Urinary bladder (tissue), 4 donors: Measurements from ENCODE around the gene TRPV6. TPM values are rescaled to one million over a fixed set of nuclear protein-coding genes. Genes with fewer than 3 reads are reported as not detected.

Source experiments
- DNase-seq: peaks from one replicate; pipeline ENCODE4 v3.0.0-alpha.2; 2015; ENCODE audit errors: extremely low spot score
- H3K27ac ChIP-seq: one replicate; pipeline ENCODE4 v1.5.1; 2013; ENCODE audit warnings: low read depth, mild to moderate bottlenecking, moderate library complexity
- H3K36me3 ChIP-seq: one replicate; pipeline ENCODE4 v1.6.1; 2013; ENCODE audit warnings: mild to moderate bottlenecking, moderate library complexity; ENCODE audit not compliant: insufficient read depth
- H3K4me1 ChIP-seq: one replicate; pipeline ENCODE4 v1.6.1; 2013; ENCODE audit warnings: mild to moderate bottlenecking, moderate library complexity; ENCODE audit not compliant: insufficient read depth
- H3K4me3 ChIP-seq: one replicate; pipeline ENCODE4 v1.5.1; 2013; ENCODE audit warnings: low read depth, low read length
- WGBS: extraction: QIAGEN DNeasy Blood & Tissue Kit; methylation state at CpG from one replicate; pipeline ENCODE4 v1.1.7; 2013; 5-methylcytosine and 5-hydroxymethylcytosine counted together
- polyA plus RNA-seq: library from polyadenylated mRNA; stranded (reverse); fragments of 200-250 nt; gene quantifications from one replicate; pipeline ENCODE4 v1.2.3, GENCODE V29; 2013
- total RNA-seq: library from RNA; depleted of rRNA; stranded (reverse); fragments of >200 nt; gene quantifications from one replicate; pipeline ENCODE4 v1.2.3, GENCODE V29; 2014
- donor health status: healthy with polysubstance abuse.
- donor health status: healthy.

Gene TRPV6
- total and polyA plus RNA-seq, 2 donors = 0.32 to 0.74 TPM

GRCh38 chr7:142916508-142916907 lies 31.0 kb upstream of the TRPV6 start:
- H3K4me3 ChIP-seq = no peak overlapping the region
- DNase-seq = no peak
- WGBS = 43% methylated on average over 2 of the region's 2 CpGs

GRCh38 chr7:142915315-142915714 lies 29.8 kb upstream of the TRPV6 start:
- no peak for DNase-seq

More at GRCh38 chr7:142916508-142916907, 31.0 kb upstream of the TRPV6 start:
- peaks cover 1% of the 10 kb centered on the region for H3K4me1 ChIP-seq
- H3K27ac ChIP-seq = no peak overlapping the region
- no peaks in the 10 kb centered on the region for H3K36me3 ChIP-seq

GRCh38 chr7:142914121-142914520 lies 28.6 kb upstream of the TRPV6 start:
- WGBS = 31% methylated on average over 1 of the region's 1 CpG
- Histone ChIP-seq H3K36me3 (no peaks in the 10 kb centered on the region), H3K27ac (no peak overlapping the region), H3K4me1 (peaks cover 1% of the 10 kb centered on the region), H3K4me3 (no peak overlapping the region)
- DNase-seq = no peak

More at GRCh38 chr7:142915315-142915714, 29.8 kb upstream of the TRPV6 start:
- 91% methylated on average over 8 of the region's 8 CpGs for WGBS
- H3K4me1 ChIP-seq = peaks cover 1% of the 10 kb centered on the region
- no peak overlapping the region for H3K27ac ChIP-seq
- no peaks in the 10 kb centered on the region for H3K36me3 ChIP-seq
- no peak overlapping the region for H3K4me3 ChIP-seq

GRCh38 chr7:142913566-142913965 lies 28.0 kb upstream of the TRPV6 start:
- WGBS = 78% methylated on average over 2 of the region's 2 CpGs
- no peak overlapping the region for H3K27ac ChIP-seq
- no peaks in the 10 kb centered on the region for H3K36me3 ChIP-seq
- no peak overlapping the region for H3K4me3 ChIP-seq
- DNase-seq = no peak
- H3K4me1 ChIP-seq = peaks cover 1% of the 10 kb centered on the region

- no peak overlapping the region for H3K4me3 ChIP-seq
- DNase-seq = no peak
- 53% methylated on average over 3 of the region's 3 CpGs for WGBS
- H3K36me3 ChIP-seq = no peaks in the 10 kb centered on the region
- H3K27ac ChIP-seq = no peak overlapping the region
- H3K4me1 ChIP-seq = peaks cover 1% of the 10 kb centered on the region
Measured at GRCh38 chr7:142913051-142913450, 27.5 kb upstream of the TRPV6 start.

- WGBS = 66% methylated on average over 2 of the region's 2 CpGs
Measured at GRCh38 chr7:142910481-142910880, 24.9 kb upstream of the TRPV6 start.

GRCh38 chr7:142910031-142910433 lies 24.5 kb upstream of the TRPV6 start:
- WGBS = 62% methylated on average over 2 of the region's 2 CpGs
- Histone ChIP-seq H3K27ac (no peak overlapping the region), H3K4me1 (peaks cover 1% of the 10 kb centered on the region), H3K4me3 (no peak overlapping the region), H3K36me3 (no peaks in the 10 kb centered on the region)
- no peak for DNase-seq

More at GRCh38 chr7:142910481-142910880, 24.9 kb upstream of the TRPV6 start:
- H3K36me3 ChIP-seq = no peaks in the 10 kb centered on the region
- H3K27ac ChIP-seq = no peak overlapping the region
- no peak for DNase-seq
- H3K4me1 ChIP-seq = peaks cover 1% of the 10 kb centered on the region
- no peak overlapping the region for H3K4me3 ChIP-seq

GRCh38 chr7:142908921-142909890 lies 23.7 kb upstream of the TRPV6 start:
- H3K4me3 ChIP-seq = no peak overlapping the region
- H3K4me1 ChIP-seq = peaks cover 1% of the 10 kb centered on the region
- H3K27ac ChIP-seq = no peak overlapping the region
- 73% methylated on average over 21 of the region's 21 CpGs for WGBS
- no peak for DNase-seq
- no peaks in the 10 kb centered on the region for H3K36me3 ChIP-seq

GRCh38 chr7:142908290-142908689 lies 22.7 kb upstream of the TRPV6 start:
- Histone ChIP-seq H3K4me3 (no peak overlapping the region), H3K4me1 (no peaks in the 10 kb centered on the region), H3K36me3 (no peaks in the 10 kb centered on the region), H3K27ac (no peak overlapping the region)
- no peak for DNase-seq
- WGBS = 86% methylated on average over 11 of the region's 11 CpGs

- no peak overlapping the region for H3K27ac ChIP-seq
- no peaks in the 10 kb centered on the region for H3K36me3 ChIP-seq
- DNase-seq = no peak
- no peak overlapping the region for H3K4me3 ChIP-seq
- 74% methylated on average over 2 of the region's 2 CpGs for WGBS
- no peaks in the 10 kb centered on the region for H3K4me1 ChIP-seq
Measured at GRCh38 chr7:142906643-142907042, 21.1 kb upstream of the TRPV6 start.

GRCh38 chr7:142905759-142906158 lies 20.2 kb upstream of the TRPV6 start:
- Histone ChIP-seq H3K36me3 (no peaks in the 10 kb centered on the region), H3K4me1 (no peaks in the 10 kb centered on the region), H3K27ac (no peak overlapping the region), H3K4me3 (no peak overlapping the region)
- no peak for DNase-seq
- 79% methylated on average over 2 of the region's 2 CpGs for WGBS

- Histone ChIP-seq H3K36me3 (no peaks in the 10 kb centered on the region), H3K27ac (no peak overlapping the region), H3K4me1 (no peaks in the 10 kb centered on the region), H3K4me3 (no peak overlapping the region)
- DNase-seq = no peak
Measured at GRCh38 chr7:142904128-142904527, 18.6 kb upstream of the TRPV6 start.

GRCh38 chr7:142901426-142902259 lies 16.1 kb upstream of the TRPV6 start:
- DNase-seq = no peak
- Histone ChIP-seq H3K4me1 (no peaks in the 10 kb centered on the region), H3K4me3 (no peak overlapping the region), H3K27ac (no peak overlapping the region), H3K36me3 (no peaks in the 10 kb centered on the region)
- 78% methylated on average over 15 of the region's 15 CpGs for WGBS
